HepG2 (cell line): ENCODE measurements around the gene C19orf85. TPM values are rescaled to one million over a fixed set of nuclear protein-coding genes. Genes with fewer than 3 reads are reported as not detected.

ENCODE experiments used
- ARNTL ChIP-seq: sonication (generic); formaldehyde crosslinking; IDR thresholded peaks from 2 replicates; pipeline ENCODE4 v1.4.0; 2020; ENCODE audit warnings: mild to moderate bottlenecking, missing genetic modification reagents
- ATF2 ChIP-seq: sonication (generic); formaldehyde crosslinking; IDR thresholded peaks from 2 replicates; pipeline ENCODE4 v1.4.0; 2020; ENCODE audit warnings: missing genetic modification reagents
- BATF2 ChIP-seq: sonication (generic); formaldehyde crosslinking; IDR thresholded peaks from 2 replicates; pipeline ENCODE4 v1.8.0; 2022; ENCODE audit warnings: mild to moderate bottlenecking, missing genetic modification reagents, moderate library complexity
- CEBPG ChIP-seq: IDR thresholded peaks from 2 replicates; pipeline ENCODE4 v1.6.1; 2016
- CENPT ChIP-seq: sonication (generic); formaldehyde crosslinking; IDR thresholded peaks from 2 replicates; pipeline ENCODE4 v1.8.0; 2022; ENCODE audit warnings: low read depth, mild to moderate bottlenecking, moderate library complexity, missing genetic modification reagents
- DMAP1 ChIP-seq: IDR thresholded peaks from 2 replicates; pipeline ENCODE4 v1.6.1; 2016
- FOXP1 ChIP-seq, 2 experiments: fragments of 450-650 bp in 1 of 2; IDR thresholded peaks; 2 replicates each; pipeline ENCODE4 v1.6.1; 2017 to 2018; ENCODE audit warnings: antibody characterized with exemption in 1 of 2
- HIVEP1 ChIP-seq: sonication (generic); formaldehyde crosslinking; IDR thresholded peaks from 2 replicates; pipeline ENCODE4 v1.4.0; 2020; ENCODE audit warnings: mild to moderate bottlenecking, missing genetic modification reagents
- IRF2 ChIP-seq: IDR thresholded peaks from 2 replicates; pipeline ENCODE4 v1.6.1; 2018; ENCODE audit warnings: missing genetic modification reagents, missing compliant biosample characterization
- KAT8 ChIP-seq: IDR thresholded peaks from 2 replicates; pipeline ENCODE4 v1.6.1; 2016; ENCODE audit warnings: missing genetic modification reagents, missing compliant biosample characterization
- KDM1A ChIP-seq: IDR thresholded peaks from 2 replicates; pipeline ENCODE4 v1.6.1; 2016; ENCODE audit warnings: missing compliant biosample characterization
- KDM6A ChIP-seq: IDR thresholded peaks from 2 replicates; pipeline ENCODE4 v1.6.1; 2016; ENCODE audit warnings: low read depth
- MAF1 ChIP-seq: sonication (generic); formaldehyde crosslinking; IDR thresholded peaks from 2 replicates; pipeline ENCODE4 v1.5.0; 2020; ENCODE audit warnings: missing genetic modification reagents, borderline replicate concordance
- MED1 ChIP-seq: sonication (generic); formaldehyde crosslinking; IDR thresholded peaks from 2 replicates; pipeline ENCODE4 v1.4.0; 2020; ENCODE audit warnings: missing genetic modification reagents
- MIXL1 ChIP-seq: IDR thresholded peaks from 2 replicates; pipeline ENCODE4 v1.6.1; 2016
- NFIC ChIP-seq: IDR thresholded peaks from 2 replicates; pipeline ENCODE4 v1.6.1; 2012; ENCODE audit warnings: mild to moderate bottlenecking, low read length, inconsistent platforms
- POGK ChIP-seq: sonication (generic); formaldehyde crosslinking; conservative IDR thresholded peaks from 2 replicates; pipeline ENCODE4 v1.8.0; 2022; ENCODE audit warnings: mild to moderate bottlenecking, moderate library complexity, missing genetic modification reagents
- SP1 ChIP-seq, 2 experiments: fragments of 450-650 bp in 1 of 2; sonication (generic) in 1 of 2; formaldehyde crosslinking in 1 of 2; IDR thresholded peaks; 2 replicates each; pipeline versions ENCODE4 v1.4.0 to v1.6.1; 2016 to 2020; ENCODE audit warnings: missing genetic modification reagents in 1 of 2
- U2AF1 ChIP-seq: fragments of 200-400 bp; formaldehyde crosslinking; optimal IDR thresholded peaks from 2 replicates; pipeline ENCODE3; 2017; ENCODE audit warnings: mild to moderate bottlenecking, low read depth, low read length
- ZFP37 ChIP-seq: sonication (generic); formaldehyde crosslinking; IDR thresholded peaks from 2 replicates; pipeline ENCODE4 v1.4.0; 2020; ENCODE audit warnings: missing genetic modification reagents, borderline replicate concordance
- ZFY ChIP-seq: sonication (generic); formaldehyde crosslinking; IDR thresholded peaks from 2 replicates; pipeline ENCODE4 v1.4.0; 2020; ENCODE audit warnings: missing genetic modification reagents
- ZNF121 ChIP-seq: sonication (generic); formaldehyde crosslinking; IDR thresholded peaks from 2 replicates; pipeline ENCODE4 v1.5.0; 2020; ENCODE audit warnings: mild to moderate bottlenecking, missing genetic modification reagents
- ZNF280D ChIP-seq: sonication (generic); formaldehyde crosslinking; IDR thresholded peaks from 2 replicates; pipeline ENCODE4 v1.5.1; 2020; ENCODE audit warnings: mild to moderate bottlenecking, missing genetic modification reagents
- ZNF30 ChIP-seq: sonication (generic); formaldehyde crosslinking; IDR thresholded peaks from 2 replicates; pipeline ENCODE4 v1.5.0; 2020; ENCODE audit warnings: mild to moderate bottlenecking, missing genetic modification reagents
- ZNF670 ChIP-seq: sonication (generic); formaldehyde crosslinking; IDR thresholded peaks from 2 replicates; pipeline ENCODE4 v1.8.0; 2022; ENCODE audit warnings: mild to moderate bottlenecking, missing genetic modification reagents, borderline replicate concordance
- ZNF879 ChIP-seq: sonication (generic); formaldehyde crosslinking; IDR thresholded peaks from 2 replicates; pipeline ENCODE4 v1.8.1; 2023; ENCODE audit warnings: missing genetic modification reagents
- ZSCAN25 ChIP-seq: sonication (generic); formaldehyde crosslinking; IDR thresholded peaks from 2 replicates; pipeline ENCODE4 v1.8.0; 2022; ENCODE audit warnings: mild to moderate bottlenecking, missing genetic modification reagents
- polyA plus RNA-seq, 8 experiments: library from polyadenylated mRNA; depleted of rRNA in 3 of 8; stranded (reverse) in 7 of 8; unstranded in 1 of 8; fragments of >200 nt; fragmentation: Illumina TruSeq in 4 of 8; extraction: Trizol in 4 of 8; gene quantifications; 2 replicates each; pipeline versions ENCODE4 v1.2.1 to v1.2.3, GENCODE V29; 2011 to 2016; ENCODE audit warnings: low read depth in 4 of 8, missing spikeins in 1 of 8, mixed read lengths in 1 of 8; ENCODE audit not compliant: insufficient read depth in 1 of 8
- total RNA-seq, 5 experiments: library from RNA; depleted of rRNA; stranded (reverse); fragments of >200 nt; fragmentation: Illumina TruSeq; extraction: Trizol; gene quantifications; 2 replicates each; pipeline ENCODE4 v1.2.3, GENCODE V29; 2016; ENCODE audit warnings: low read depth in 1 of 5

The C19orf85 gene
- total and polyA plus RNA-seq, 2 of the 13 experiments (the other 11 are each of a cell fraction or from before 2014, with no cell fraction given), result not detected

- no peak for TF ChIP-seq ZNF280D (CRISPR knock-in tag)
- no peak for TF ChIP-seq KDM1A (CRISPR knock-in tag)
- TF ChIP-seq CENPT (CRISPR knock-in tag), result no peak
- TF ChIP-seq ARNTL (CRISPR knock-in tag), result no peak
- TF ChIP-seq ZFY (CRISPR knock-in tag), result no peak
- no peak for TF ChIP-seq CEBPG (CRISPR knock-in tag)
- TF ChIP-seq KAT8, result no peak
- no peak for TF ChIP-seq ATF2 (CRISPR knock-in tag)
- TF ChIP-seq ZNF670, result no peak
- no peak for TF ChIP-seq NFIC
- no peak for TF ChIP-seq MED1 (CRISPR knock-in tag)
- TF ChIP-seq DMAP1, result no peak
- TF ChIP-seq ZFP37, result peak; percentile 22; the same call in 1 of the 2 replicates
- TF ChIP-seq MAF1, result no peak
- no peak for TF ChIP-seq ZNF30 (CRISPR knock-in tag)
- no peak for TF ChIP-seq ZNF121
- no peak for TF ChIP-seq FOXP1 (IDR thresholded peaks at IDR 0.05)
- TF ChIP-seq FOXP1 (CRISPR knock-in tag; IDR thresholded peaks at IDR 0.05), result peak; percentile 5; the same call in 1 of the 2 replicates
- no peak for TF ChIP-seq U2AF1
- TF ChIP-seq HIVEP1 (CRISPR knock-in tag), result no peak
- TF ChIP-seq KDM6A (CRISPR knock-in tag), result no peak
- no peak for TF ChIP-seq BATF2
- TF ChIP-seq ZNF879, result no peak
- peak; percentile 86; the same call in 1 of the 2 replicates for TF ChIP-seq ZSCAN25 (CRISPR knock-in tag)
- no peak for TF ChIP-seq MIXL1
- no peak for TF ChIP-seq POGK (CRISPR knock-in tag)
- TF ChIP-seq SP1 (IDR thresholded peaks at IDR 0.05), result no peak
- 0 out of 2 replicates have a peak, but pooled peaks have one; percentile 65 for TF ChIP-seq SP1 (CRISPR knock-in tag; IDR thresholded peaks at IDR 0.05)
- no peak for TF ChIP-seq IRF2
These were observed 3.8 kb downstream of the C19orf85 start (continued) for GRCh38 chr19:55460670-55461258.
